Ovary (tissue), 9 donors: Measurements from ENCODE around the gene MAP2K1. TPM values are rescaled to one million over a fixed set of nuclear protein-coding genes. Genes with fewer than 3 reads are reported as not detected.
A peak's percentile ranks its signal among the peaks of the same experiment; 100 is the strongest.

Experiments used
- DNase-seq, 5 donors: peaks; one replicate each; pipeline ENCODE4 v3.0.0-alpha.2; 2019 to 2020
- H3K27ac ChIP-seq, 2 donors: fragments of 200-600 bp; one replicate each; pipeline versions ENCODE4 v1.5.1 to v1.8.0; 2019 to 2022
- H3K27me3 ChIP-seq: fragments of 200-600 bp; one replicate; pipeline ENCODE4 v1.8.0; 2022
- H3K36me3 ChIP-seq: fragments of 200-600 bp; sonication (generic); one replicate; pipeline ENCODE4 v1.5.1; 2019
- H3K4me1 ChIP-seq: one replicate; pipeline ENCODE4 v1.8.1; 2013; ENCODE audit warnings: mild to moderate bottlenecking, moderate library complexity; ENCODE audit not compliant: insufficient read depth
- H3K4me3 ChIP-seq: fragments of 200-600 bp; sonication (generic); one replicate; pipeline ENCODE4 v1.5.1; 2017
- H3K9me3 ChIP-seq, 2 donors: fragments of 200-600 bp in 1 of 2; sonication (generic) in 1 of 2; one replicate each; pipeline versions ENCODE4 v1.5.1 to v1.8.1; 2013 to 2019; ENCODE audit warnings: mild to moderate bottlenecking in 1 of 2, moderate library complexity in 1 of 2
- CTCF ChIP-seq, 3 donors: fragments of 450-650 bp in 2 of 3; fragments of 200-600 bp in 1 of 3; IDR thresholded peaks; one replicate each; pipeline versions ENCODE4 v1.5.1 to v1.8.0; 2016 to 2022; ENCODE audit warnings: antibody characterized with exemption in 3 of 3, mild to moderate bottlenecking in 1 of 3
- EP300 ChIP-seq: sonication (generic); formaldehyde crosslinking; IDR thresholded peaks from one replicate; pipeline ENCODE4 v1.6.1; 2017; ENCODE audit warnings: antibody characterized with exemption
- POLR2A ChIP-seq: fragments of 450-650 bp; IDR thresholded peaks from one replicate; pipeline ENCODE4 v1.6.1; 2017; ENCODE audit warnings: antibody characterized with exemption, mild to moderate bottlenecking, moderate library complexity
- WGBS, 3 donors: extraction: QIAGEN DNeasy Blood & Tissue Kit in 1 of 3; methylation state at CpG; one replicate each; pipeline versions ENCODE4 v1.1.5 to v1.1.7; 2013 to 2017; 5-methylcytosine and 5-hydroxymethylcytosine counted together
- intact Hi-C, 4 donors: fragments of 100-400 bp; cut with DNase I; formaldehyde crosslinking; loops; one replicate each; pipeline versions ENCODE4 v1.11.0 to v1.15.1; 2022 to 2023
- polyA plus RNA-seq, 2 donors: library from polyadenylated mRNA; stranded (reverse); fragments of 200-250 nt in 1 of 2; fragments of 350-450 nt in 1 of 2; fragmentation: Illumina TruSeq in 1 of 2; extraction: RNeasy Lipid Tissue Mini Kit (QIAGEN cat#74804) in 1 of 2; gene quantifications; one replicate each; pipeline ENCODE4 v1.2.3, GENCODE V29; 2013 to 2014
- total RNA-seq, 7 donors: library from RNA; depleted of rRNA in 2 of 7; stranded (reverse); fragments of >200 nt in 2 of 7; fragmentation: NEBNext Ultra II Directional in 3 of 7; extraction: Animal tissue kit (Norgen Biotek cat#: 25700) in 3 of 7; gene quantifications; one replicate each; pipeline versions ENCODE4 v1.1.0 to v1.2.4, GENCODE V29; 2016 to 2023
- donor health status: DM: no; HTN: no; CAD: no; lungs with moderate emphysema.
- donor health status: DM: no; HTN: no; CAD: no.
- donor health status: Bipolar disorder and iron deficiency.
- donor health status: DM: yes; HTN: yes; CAD: no.
- donor health status: DM: no; HTN: no; CAD: no.
- donor health status: DM: yes; HTN: yes; CAD: no.

MAP2K1 gene
- total and polyA plus RNA-seq, 9 donors, result 21.6 to 44.8 (median 34.3) TPM

GRCh38 chr15:66489179-66489791 is 102.6 kb downstream of the MAP2K1 start:
- H3K4me3 ChIP-seq, result no peak overlapping the region
- TF ChIP-seq POLR2A, result no peak
- no peak for TF ChIP-seq EP300
- no peak for TF ChIP-seq CTCF (IDR thresholded peaks at IDR 0.05)
- H3K27ac ChIP-seq, result no peak overlapping the region
- 35 to 48% (median 46%) methylated on average over 6 of the region's 6 CpGs for WGBS, 3 donors
- DNase-seq, result no peak
- H3K36me3 ChIP-seq, result no peaks in the 10 kb centered on the region
- no peaks in the 10 kb centered on the region for H3K27me3 ChIP-seq
- H3K4me1 ChIP-seq, result no peaks in the 10 kb centered on the region
- intact Hi-C loops, result no loop called here
- H3K9me3 ChIP-seq, result no peaks in the 10 kb centered on the region

GRCh38 chr15:66491846-66492245 is 105.1 kb downstream of the MAP2K1 start:
- 94 to 98% (median 95%) methylated on average over 3 of the region's 3 CpGs for WGBS, 3 donors
- Histone ChIP-seq H3K4me1 (peaks cover 2% of the 10 kb centered on the region), H3K4me3 (no peak overlapping the region), H3K27me3 (no peaks in the 10 kb centered on the region), H3K27ac (no peak overlapping the region), H3K36me3 (no peaks in the 10 kb centered on the region), H3K9me3 (no peaks in the 10 kb centered on the region)
- intact Hi-C loops, result no loop called here
- TF ChIP-seq EP300 (no peak), POLR2A (no peak), CTCF (IDR thresholded peaks at IDR 0.05) (no peak)
- no peak for DNase-seq

DNA sequence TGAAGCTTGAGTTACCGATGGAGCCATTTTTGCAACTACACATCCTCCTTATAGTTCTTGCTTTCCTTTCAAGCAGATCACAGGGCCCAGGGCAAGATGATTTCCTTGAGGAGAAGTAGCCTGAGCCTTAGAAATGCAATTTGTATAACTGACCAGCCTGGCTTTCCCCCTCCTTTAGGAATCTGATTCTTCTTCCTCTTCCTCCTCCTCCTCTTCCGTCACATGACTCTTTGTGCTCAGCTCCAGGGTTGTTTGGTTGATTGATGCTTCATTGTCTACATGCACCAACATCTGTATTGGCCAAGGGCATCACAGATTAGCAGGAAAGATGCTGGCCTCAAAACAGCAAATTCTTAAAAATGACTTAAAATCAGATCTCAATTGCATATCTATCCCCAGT is 107.5 kb downstream of the MAP2K1 start:
- Histone ChIP-seq H3K4me3 (no peak overlapping the region), H3K27me3 (no peaks in the 10 kb centered on the region), H3K9me3 (no peaks in the 10 kb centered on the region), H3K27ac (no peak overlapping the region), H3K4me1 (peaks cover 2% of the 10 kb centered on the region), H3K36me3 (no peaks in the 10 kb centered on the region)
- 87 to 92% (median 88%) methylated on average over 2 of the region's 2 CpGs for WGBS, 3 donors
- DNase-seq, result no peak
- intact Hi-C loops, result no loop called here
- TF ChIP-seq POLR2A, result no peak
- TF ChIP-seq CTCF (IDR thresholded peaks at IDR 0.05), result no peak
- no peak for TF ChIP-seq EP300

DNA sequence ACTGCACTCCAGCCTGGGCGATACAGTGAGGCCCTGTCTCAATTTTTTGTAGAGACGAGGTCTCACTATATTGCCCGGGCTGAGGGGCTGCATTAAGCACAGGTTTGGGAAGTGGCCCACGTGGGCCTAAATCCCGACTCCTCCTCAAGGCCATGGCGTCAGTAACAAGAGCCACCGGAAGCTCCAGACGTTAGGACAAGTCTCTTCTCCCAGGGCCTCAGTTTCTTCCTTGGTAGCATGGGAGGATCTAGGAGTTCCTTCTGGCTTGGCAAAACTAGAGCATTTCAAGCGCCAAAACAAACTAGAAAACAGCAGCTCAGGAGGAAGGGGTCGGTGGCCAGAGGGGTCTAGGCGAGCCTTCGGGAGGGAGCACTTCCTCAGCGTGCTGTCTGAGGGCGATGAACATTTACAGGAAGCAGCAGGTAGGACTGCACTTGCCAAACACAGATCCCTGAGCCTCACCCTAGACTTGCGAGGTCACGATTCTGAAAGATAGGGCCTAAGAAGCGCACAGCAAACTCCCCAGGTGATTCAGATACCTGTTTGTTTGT is 110.3 kb downstream of the MAP2K1 start:
- Histone ChIP-seq H3K9me3 (no peaks in the 10 kb centered on the region), H3K4me3 (peak overlapping the region; percentile 89), H3K36me3 (no peaks in the 10 kb centered on the region), H3K27me3 (no peaks in the 10 kb centered on the region), H3K4me1 (peaks cover 2% of the 10 kb centered on the region), H3K27ac (peak overlapping the region; percentile 15 to 62)
- 10% methylated on average over 17 of the region's 17 CpGs for WGBS, 3 donors
- intact Hi-C loops, result loop anchor here in 3 of 4 donors (2.0 to 5.0 kb wide), 2 partner anchors 110 kb away; partner anchors contain the start of gene MAP2K1 (in 3 of the 3)
- TF ChIP-seq POLR2A (no peak), EP300 (no peak), CTCF (IDR thresholded peaks at IDR 0.05) (no peak)
- DNase-seq, result no peak
